ENCODE results near the gene TMSB4X.

DNA sequence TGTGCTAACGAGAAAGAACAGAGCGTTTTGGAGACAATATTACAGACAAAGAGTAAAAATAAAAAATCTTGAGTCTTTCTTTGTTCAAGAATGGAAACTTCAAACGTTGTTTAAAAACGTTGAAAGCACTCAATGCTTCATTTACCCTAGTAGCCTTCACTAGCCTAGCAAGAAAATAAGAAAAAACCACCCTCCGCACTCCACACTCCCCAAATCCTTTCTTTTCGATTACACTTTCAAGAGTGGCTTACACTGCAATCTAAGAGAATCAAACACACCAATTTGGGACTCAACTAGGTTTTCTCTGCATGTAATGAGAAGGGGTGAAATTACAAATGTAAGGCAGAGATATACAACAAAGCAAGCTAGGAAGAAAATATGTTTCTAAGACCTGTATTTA lies 4.7 kb downstream of the TMSB4X start:
- no peak for TF ChIP-seq EZH2 (IDR thresholded peaks at IDR 0.05; ENCODE audit: borderline replicate concordance, low read length)
- TF ChIP-seq, protein P1, sequence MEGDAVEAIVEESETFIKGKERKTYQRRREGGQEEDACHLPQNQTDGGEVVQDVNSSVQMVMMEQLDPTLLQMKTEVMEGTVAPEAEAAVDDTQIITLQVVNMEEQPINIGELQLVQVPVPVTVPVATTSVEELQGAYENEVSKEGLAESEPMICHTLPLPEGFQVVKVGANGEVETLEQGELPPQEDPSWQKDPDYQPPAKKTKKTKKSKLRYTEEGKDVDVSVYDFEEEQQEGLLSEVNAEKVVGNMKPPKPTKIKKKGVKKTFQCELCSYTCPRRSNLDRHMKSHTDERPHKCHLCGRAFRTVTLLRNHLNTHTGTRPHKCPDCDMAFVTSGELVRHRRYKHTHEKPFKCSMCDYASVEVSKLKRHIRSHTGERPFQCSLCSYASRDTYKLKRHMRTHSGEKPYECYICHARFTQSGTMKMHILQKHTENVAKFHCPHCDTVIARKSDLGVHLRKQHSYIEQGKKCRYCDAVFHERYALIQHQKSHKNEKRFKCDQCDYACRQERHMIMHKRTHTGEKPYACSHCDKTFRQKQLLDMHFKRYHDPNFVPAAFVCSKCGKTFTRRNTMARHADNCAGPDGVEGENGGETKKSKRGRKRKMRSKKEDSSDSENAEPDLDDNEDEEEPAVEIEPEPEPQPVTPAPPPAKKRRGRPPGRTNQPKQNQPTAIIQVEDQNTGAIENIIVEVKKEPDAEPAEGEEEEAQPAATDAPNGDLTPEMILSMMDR (IDR thresholded peaks at IDR 0.05; ENCODE audit: low read length): no peak
